Astrocyte of the cerebellum (primary cell): ENCODE data around the gene MBNL2.

ENCODE experiments used
- DNase-seq: peaks from one replicate; pipeline ENCODE4 v3.0.0-alpha.2; 2011; ENCODE audit warnings: low read depth
- H3K4me3 ChIP-seq: 2 replicates; pipeline ENCODE4 v1.5.1; 2011; ENCODE audit warnings: mild to moderate bottlenecking, low read depth, low read length, moderate library complexity
- CTCF ChIP-seq: IDR thresholded peaks from 2 replicates; pipeline ENCODE4 v1.5.1; 2012; ENCODE audit warnings: low read length, low read depth, moderate library complexity, mild to moderate bottlenecking; ENCODE audit errors: missing control alignments
- in situ Hi-C: cut with HindIII; loops from 2 replicates; pipeline ENCODE4 v1.10.0; 2017; ENCODE audit warnings: low sequenced_read_pairs

MBNL2 gene

GRCh38 chr13:97266332-97266731, 44.2 kb downstream of the MBNL2 start:
- in situ Hi-C loops = no loop called here
- peak overlapping the region; percentile 8 for H3K4me3 ChIP-seq

GRCh38 chr13:97266772-97267417, 44.8 kb downstream of the MBNL2 start:
- in situ Hi-C loops = no loop called here
- H3K4me3 ChIP-seq = no peak overlapping the region
- DNase-seq = no peak
- no peak for TF ChIP-seq CTCF

More at GRCh38 chr13:97266332-97266731, 44.2 kb downstream of the MBNL2 start:
- no peak for DNase-seq
- no peak for TF ChIP-seq CTCF

- TF ChIP-seq CTCF = no peak
- in situ Hi-C loops = no loop called here
- DNase-seq = no peak
- no peak overlapping the region for H3K4me3 ChIP-seq
Observed at GRCh38 chr13:97267418-97268059, 45.4 kb downstream of the MBNL2 start.

- TF ChIP-seq CTCF = peak; percentile 7
- in situ Hi-C loops = no loop called here
- no peak for DNase-seq
- H3K4me3 ChIP-seq = no peak overlapping the region
Observed at GRCh38 chr13:97268772-97269171, 46.6 kb downstream of the MBNL2 start.

GRCh38 chr13:97269603-97270002, 47.5 kb downstream of the MBNL2 start:
- TF ChIP-seq CTCF = no peak
- H3K4me3 ChIP-seq = no peak overlapping the region
- no peak for DNase-seq
- in situ Hi-C loops = no loop called here

- TF ChIP-seq CTCF = no peak
- DNase-seq = no peak
- H3K4me3 ChIP-seq = no peak overlapping the region
- in situ Hi-C loops = no loop called here
Observed at GRCh38 chr13:97272526-97272925, 50.4 kb downstream of the MBNL2 start.
